Natural killer cell (primary cell): ENCODE data around the gene TUSC7. TPM values are rescaled to one million over a fixed set of nuclear protein-coding genes. Genes with fewer than 3 reads are reported as not detected.

Experiments used
- ATAC-seq, 3 donors: fragments of 150-1000 bp in 2 of 3; fragments of 200-7000 bp in 1 of 3; cut with Tn5 transposase; 1 replicate in 1 of 3; 2 replicates in 2 of 3; pipeline ENCODE4 v1.10.0; 2021; ENCODE audit warnings: mild to moderate bottlenecking in 2 of 3, moderate library complexity in 2 of 3
- DNase-seq, 2 donors: peaks; one replicate each; pipeline versions ENCODE4 v3.0.0 to v3.0.0-alpha.2; 2013 to 2021; ENCODE audit warnings: mixed read lengths in 1 of 2
- H3K27ac ChIP-seq: one replicate; pipeline ENCODE4 v1.5.1; 2013; ENCODE audit warnings: mild to moderate bottlenecking, low read length
- H3K27me3 ChIP-seq: one replicate; pipeline ENCODE4 v1.6.1; 2013; ENCODE audit warnings: low read length; ENCODE audit not compliant: control insufficient read depth, insufficient read depth
- H3K36me3 ChIP-seq: one replicate; pipeline ENCODE4 v1.6.1; 2013; ENCODE audit warnings: low read length; ENCODE audit not compliant: control insufficient read depth, insufficient read depth
- H3K4me1 ChIP-seq: one replicate; pipeline ENCODE4 v1.6.1; 2013; ENCODE audit warnings: low read length; ENCODE audit not compliant: control insufficient read depth, insufficient read depth
- H3K4me3 ChIP-seq: one replicate; pipeline ENCODE4 v1.5.1; 2013; ENCODE audit warnings: low read length
- H3K9me3 ChIP-seq: one replicate; pipeline ENCODE4 v1.6.1; 2013; ENCODE audit warnings: low read length; ENCODE audit not compliant: control insufficient read depth, insufficient read depth
- H3K27ac Mint-ChIP-seq, 2 donors: one replicate each; pipeline ENCODE4 v1.8.0; 2022; ENCODE audit warnings: mild to moderate bottlenecking in 2 of 2, mixed read lengths in 2 of 2, moderate library complexity in 1 of 2
- H3K27me3 Mint-ChIP-seq, 2 donors: one replicate each; pipeline ENCODE4 v1.8.0; 2022; ENCODE audit warnings: low read depth in 2 of 2, mixed read lengths in 2 of 2
- H3K36me3 Mint-ChIP-seq: one replicate; pipeline ENCODE4 v1.8.0; 2022; ENCODE audit warnings: mixed read lengths
- H3K4me1 Mint-ChIP-seq, 2 donors: one replicate each; pipeline ENCODE4 v1.8.0; 2022; ENCODE audit warnings: mixed read lengths in 2 of 2
- H3K4me3 Mint-ChIP-seq: one replicate; pipeline ENCODE4 v1.8.0; 2022; ENCODE audit warnings: mild to moderate bottlenecking, moderate library complexity, mixed read lengths
- H3K9me3 Mint-ChIP-seq, 2 donors: one replicate each; pipeline ENCODE4 v1.8.0; 2022; ENCODE audit warnings: mixed read lengths in 2 of 2
- CTCF ChIP-seq: fragments of 200-600 bp; IDR thresholded peaks from one replicate; pipeline ENCODE4 v1.8.0; 2022; ENCODE audit warnings: antibody characterized with exemption
- WGBS: methylation state at CpG from one replicate; pipeline ENCODE4 v1.1.7; 2013; ENCODE audit warnings: missing lambda C conversion rate; ENCODE audit not compliant: insufficient coverage; 5-methylcytosine and 5-hydroxymethylcytosine counted together
- intact Hi-C: fragments of 100-400 bp; cut with micrococcal nuclease; formaldehyde crosslinking; loops from one replicate; pipeline ENCODE4 v1.14.2; 2022
- total RNA-seq, 4 donors: library from RNA; stranded (reverse); fragments of 120-200 nt in 1 of 4; gene quantifications; one replicate each; pipeline versions ENCODE4 v1.2.3 to v1.2.4, GENCODE V29; 2013 to 2022

TUSC7 gene
- total RNA-seq, 3 donors from 2014 or later (not counting 1 experiment from before 2014, with no cell fraction given) = not detected

- Histone ChIP-seq H3K4me3 (no peak overlapping the region), H3K27me3 (no peaks in the 10 kb centered on the region), H3K36me3 (no peaks in the 10 kb centered on the region), H3K4me1 (no peaks in the 10 kb centered on the region), H3K9me3 (no peaks in the 10 kb centered on the region), H3K27ac (no peak overlapping the region)
- intact Hi-C loops = no loop called here
- Mint-ChIP-seq H3K36me3 (no peaks in the 10 kb centered on the region), H3K4me1 (no peaks in the 10 kb centered on the region), H3K4me3 (no peak overlapping the region), H3K9me3 (peaks cover 7 to 16% of the 10 kb centered on the region in 2 donors), H3K27me3 (no peaks in the 10 kb centered on the region), H3K27ac (no peak overlapping the region)
- DNase-seq (no peak), ATAC-seq (no peak)
- no peak for TF ChIP-seq CTCF
Observed at GRCh38 chr3:116667324-116667723, 42.3 kb upstream of the TUSC7 start.

DNA sequence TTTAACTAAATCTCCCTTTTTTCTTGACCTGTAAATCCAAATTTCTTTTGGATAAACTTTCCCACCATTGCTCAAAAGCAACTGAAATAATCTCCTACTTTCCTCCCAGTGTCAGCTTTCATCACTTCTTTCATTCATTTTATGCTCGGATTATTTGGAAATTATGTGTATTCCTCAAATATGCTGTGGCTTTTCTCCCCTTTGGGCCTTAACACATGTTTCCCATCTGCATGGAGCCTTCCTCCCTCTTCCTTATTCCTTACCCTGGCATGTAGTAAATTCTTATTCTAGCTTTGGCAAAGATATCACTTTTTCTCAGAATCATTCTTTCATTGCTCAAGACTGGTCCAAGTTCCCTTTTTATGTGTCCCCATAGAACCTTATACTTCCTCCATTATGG, 41.8 kb upstream of the TUSC7 start:
- H3K27ac Mint-ChIP-seq = no peak overlapping the region
- no peak for ATAC-seq
- H3K27me3 ChIP-seq = no peaks in the 10 kb centered on the region
- peaks cover 7 to 16% of the 10 kb centered on the region in 2 donors for H3K9me3 Mint-ChIP-seq
- no peak overlapping the region for H3K27ac ChIP-seq
- H3K4me1 ChIP-seq = no peaks in the 10 kb centered on the region
- no peak for DNase-seq
- no peaks in the 10 kb centered on the region for H3K36me3 ChIP-seq
- 86% methylated on average over 1 of the region's 1 CpG for WGBS
- H3K4me3 ChIP-seq = no peak overlapping the region
- H3K27me3 Mint-ChIP-seq = no peaks in the 10 kb centered on the region
- H3K9me3 ChIP-seq = no peaks in the 10 kb centered on the region
- intact Hi-C loops = no loop called here
- H3K4me1 Mint-ChIP-seq = no peaks in the 10 kb centered on the region
- no peak overlapping the region for H3K4me3 Mint-ChIP-seq
- no peak for TF ChIP-seq CTCF
- no peaks in the 10 kb centered on the region for H3K36me3 Mint-ChIP-seq

GRCh38 chr3:116669576-116669975, 40.0 kb upstream of the TUSC7 start:
- TF ChIP-seq CTCF = no peak
- Mint-ChIP-seq H3K36me3 (no peaks in the 10 kb centered on the region), H3K4me3 (no peak overlapping the region), H3K9me3 (peaks cover 7 to 10% of the 10 kb centered on the region in 2 donors), H3K27me3 (no peaks in the 10 kb centered on the region), H3K27ac (no peak overlapping the region), H3K4me1 (no peaks in the 10 kb centered on the region)
- Histone ChIP-seq H3K27ac (no peak overlapping the region), H3K27me3 (no peaks in the 10 kb centered on the region), H3K9me3 (no peaks in the 10 kb centered on the region), H3K4me1 (no peaks in the 10 kb centered on the region), H3K4me3 (no peak overlapping the region), H3K36me3 (no peaks in the 10 kb centered on the region)
- ATAC-seq (no peak), DNase-seq (no peak)
- 78% methylated on average over 3 of the region's 3 CpGs for WGBS
- intact Hi-C loops = no loop called here

DNA sequence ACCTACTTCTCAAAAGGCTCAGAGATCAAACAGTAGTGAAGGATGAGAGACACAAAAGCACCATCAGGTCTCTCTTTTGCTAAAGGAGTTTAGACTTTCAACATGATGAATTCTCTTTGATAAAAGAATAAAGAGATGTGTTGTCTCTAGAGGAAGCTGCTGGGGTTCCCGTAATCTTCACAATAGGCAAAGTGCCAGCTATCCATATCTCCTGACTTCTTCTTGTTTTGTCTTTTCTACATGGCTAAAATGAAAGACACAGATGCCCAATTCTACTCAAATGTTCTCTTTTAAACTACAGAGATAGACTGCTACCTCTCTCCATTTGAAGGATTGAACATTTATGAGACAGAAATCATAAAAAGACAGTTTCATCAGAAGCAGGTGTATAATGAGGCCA, 38.4 kb upstream of the TUSC7 start:
- TF ChIP-seq CTCF = no peak
- no peak overlapping the region for H3K27ac ChIP-seq
- no peak overlapping the region for H3K4me3 ChIP-seq
- no peaks in the 10 kb centered on the region for H3K36me3 ChIP-seq
- Mint-ChIP-seq H3K27me3 (no peaks in the 10 kb centered on the region), H3K4me3 (no peak overlapping the region), H3K9me3 (peaks cover 10 to 19% of the 10 kb centered on the region in 2 donors), H3K4me1 (no peaks in the 10 kb centered on the region), H3K36me3 (no peaks in the 10 kb centered on the region), H3K27ac (no peak overlapping the region)
- no peaks in the 10 kb centered on the region for H3K27me3 ChIP-seq
- 63% methylated on average over 1 of the region's 1 CpG for WGBS
- no peaks in the 10 kb centered on the region for H3K9me3 ChIP-seq
- DNase-seq (no peak), ATAC-seq (no peak)
- no peaks in the 10 kb centered on the region for H3K4me1 ChIP-seq
- intact Hi-C loops = no loop called here
